ELR (cell line): ENCODE measurements around the gene PRKAR2B.
A peak's percentile ranks its signal among the peaks of the same experiment; 100 is the strongest.

Experiments used
- DNase-seq: peaks from one replicate; pipeline ENCODE4 v3.0.0-alpha.2; 2015; ENCODE audit warnings: low read depth

Gene PRKAR2B

DNA sequence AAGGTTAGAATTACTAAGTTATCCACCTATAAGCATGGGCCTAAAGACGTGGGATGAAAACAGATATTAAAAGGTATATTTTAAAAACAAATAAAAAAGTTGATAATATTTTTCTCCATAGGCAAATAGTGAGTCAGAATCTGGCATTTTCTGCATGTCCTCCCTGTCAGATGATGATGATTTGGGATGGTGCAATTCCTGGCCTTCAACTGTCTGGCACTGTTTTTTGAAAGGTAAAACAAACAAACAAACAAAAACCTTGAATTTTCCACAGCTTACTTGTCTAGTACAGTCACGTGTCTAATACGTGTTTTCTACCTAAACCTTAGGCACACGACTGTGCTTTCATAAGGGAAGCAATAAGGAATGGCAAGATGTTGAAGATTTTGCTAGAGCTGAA lies 141.7 kb downstream of the PRKAR2B start:
- DNase-seq, result no peak

DNA sequence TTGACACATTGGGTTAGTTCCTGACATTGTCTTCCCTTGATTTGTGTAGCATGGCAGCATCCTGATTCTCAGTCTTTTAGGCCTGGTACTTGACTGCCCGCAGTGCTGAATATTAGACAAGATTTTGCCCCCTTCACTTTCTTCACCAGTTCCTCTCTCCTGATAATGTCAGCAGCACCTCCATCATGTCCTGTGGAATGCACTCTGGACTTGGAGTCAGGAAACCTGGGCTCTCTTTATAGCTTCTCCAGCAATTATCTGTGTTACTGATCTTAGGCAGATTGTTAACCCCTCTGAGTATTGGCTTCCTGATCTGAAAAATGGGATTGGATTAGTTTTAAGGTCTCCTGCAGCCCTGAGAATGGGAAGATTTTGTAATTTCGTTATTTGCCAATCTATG lies 143.3 kb downstream of the PRKAR2B start:
- DNase-seq, result no peak

DNA sequence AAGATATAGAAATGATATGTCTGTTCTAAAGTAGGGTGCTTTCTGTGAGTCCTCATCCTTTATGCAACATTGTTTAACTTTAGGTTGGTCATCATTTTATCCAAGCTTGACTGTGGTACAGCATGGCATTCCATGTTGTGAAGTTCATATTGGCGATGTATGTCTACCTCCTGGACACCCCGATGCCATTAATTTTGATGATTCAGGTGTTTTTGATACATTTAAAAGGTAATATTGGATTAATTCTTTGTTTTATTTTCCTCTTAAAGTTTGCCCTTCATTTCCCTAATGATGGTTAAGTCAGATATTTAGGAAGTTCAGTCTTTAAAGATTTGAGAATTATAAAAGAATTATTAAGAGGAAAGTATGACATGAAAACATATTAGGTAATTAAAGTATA lies 145.6 kb downstream of the PRKAR2B start:
- DNase-seq, result no peak

DNA sequence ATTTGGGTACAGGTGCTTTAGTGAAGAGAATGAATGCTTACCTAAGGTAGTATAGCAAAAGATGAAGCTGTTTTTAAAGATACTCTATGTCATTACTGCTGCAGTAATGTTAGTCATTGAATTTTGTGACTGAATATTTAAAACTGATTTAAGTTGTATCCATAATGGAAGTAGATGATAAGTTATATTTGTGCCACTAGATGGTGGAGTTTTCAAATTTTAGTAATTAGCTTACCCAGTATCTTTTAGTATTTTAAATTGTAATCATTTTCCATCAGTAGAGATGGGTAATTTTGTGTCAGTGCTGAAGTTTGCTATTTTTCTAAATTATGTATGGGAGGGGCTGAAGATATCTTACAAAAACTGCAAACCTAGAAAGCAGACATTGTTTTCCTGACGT lies 149.5 kb downstream of the PRKAR2B start:
- DNase-seq, result peak; percentile 14

DNA sequence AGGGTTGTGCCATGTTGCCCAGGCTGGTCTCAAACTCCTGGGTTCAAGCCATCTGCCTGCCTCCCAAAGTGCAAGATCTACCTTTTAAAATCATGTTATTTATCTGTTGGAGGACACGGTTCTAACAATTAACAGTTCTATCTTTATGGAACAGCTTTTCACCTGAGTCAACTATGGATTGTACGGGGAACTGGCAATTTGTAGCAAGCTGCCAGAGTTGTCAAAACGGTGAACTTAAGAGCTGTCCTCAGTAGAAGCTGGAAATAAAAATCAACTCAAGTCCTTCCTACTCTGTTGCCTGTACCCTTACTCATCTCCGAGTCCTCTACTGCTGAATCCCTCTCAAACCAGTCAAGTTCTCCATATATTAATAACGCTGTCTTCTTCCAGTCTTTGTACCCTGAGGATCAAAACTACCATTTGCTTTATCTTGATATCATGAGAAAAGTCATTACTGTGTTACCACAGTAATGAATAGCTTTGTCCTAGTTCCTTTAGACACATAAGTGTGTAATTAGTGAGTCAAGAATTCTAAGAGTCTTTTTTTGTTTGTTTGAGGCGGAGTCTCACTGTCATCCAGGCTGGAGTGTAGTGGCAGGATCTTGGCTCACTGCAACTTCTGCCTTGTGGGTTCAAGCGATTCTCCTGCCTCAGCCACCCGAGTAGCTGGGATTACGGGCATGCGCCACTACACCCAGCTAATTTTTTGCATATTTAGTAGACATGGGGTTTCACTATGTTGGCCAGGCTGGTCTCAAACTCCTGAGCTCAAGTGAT lies 152.5 kb downstream of the PRKAR2B start:
- DNase-seq, result no peak

DNA sequence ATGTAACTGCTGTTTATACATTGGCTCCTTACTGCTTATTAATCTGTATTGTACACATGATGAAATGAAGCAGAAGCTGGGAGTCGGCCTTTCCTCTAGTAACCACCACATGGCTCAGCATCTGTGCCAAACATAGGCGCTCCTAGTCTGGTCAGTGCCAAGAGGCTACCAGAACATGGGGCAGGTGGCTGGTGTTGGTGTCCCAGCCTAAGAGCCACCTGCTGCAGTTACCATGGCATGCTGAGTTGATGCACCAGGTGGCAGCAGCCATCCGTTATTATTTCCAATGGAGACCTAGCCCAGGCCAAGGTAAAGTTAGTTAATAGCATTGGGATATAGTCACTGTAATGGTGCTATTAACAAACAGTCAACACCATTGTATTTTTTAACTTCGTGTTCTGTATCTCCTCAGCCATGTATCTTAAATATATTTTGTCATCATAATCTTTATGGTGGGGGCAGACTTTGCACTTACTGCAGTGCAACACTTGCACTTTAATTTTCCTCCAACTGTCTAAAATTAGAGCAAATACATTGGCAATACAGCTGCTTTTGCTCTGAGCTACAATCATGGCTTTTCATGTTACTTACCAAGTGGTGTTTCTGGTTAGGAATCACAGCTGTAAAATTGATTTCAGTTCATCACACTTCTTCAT lies 157.4 kb downstream of the PRKAR2B start:
- DNase-seq, result peak; percentile 57

DNA sequence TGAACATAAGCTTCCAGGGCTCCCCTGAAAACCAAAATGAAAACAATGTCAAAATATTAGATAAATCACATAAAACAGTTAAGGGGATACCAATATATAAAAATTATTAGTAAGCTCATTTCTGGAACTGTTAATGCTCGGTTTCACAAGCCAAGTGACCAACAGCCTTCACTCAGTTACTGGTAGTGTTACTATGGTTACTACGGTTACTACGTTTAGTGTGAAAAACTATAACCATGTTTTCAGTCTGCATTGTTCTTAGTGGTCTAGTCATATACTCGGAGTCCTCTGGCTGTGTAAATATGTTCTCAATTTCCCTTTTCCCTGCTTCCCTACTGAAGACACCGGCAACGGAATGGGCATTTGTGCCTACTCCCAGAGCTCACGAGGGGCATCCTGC lies 159.1 kb downstream of the PRKAR2B start:
- DNase-seq, result no peak

DNA sequence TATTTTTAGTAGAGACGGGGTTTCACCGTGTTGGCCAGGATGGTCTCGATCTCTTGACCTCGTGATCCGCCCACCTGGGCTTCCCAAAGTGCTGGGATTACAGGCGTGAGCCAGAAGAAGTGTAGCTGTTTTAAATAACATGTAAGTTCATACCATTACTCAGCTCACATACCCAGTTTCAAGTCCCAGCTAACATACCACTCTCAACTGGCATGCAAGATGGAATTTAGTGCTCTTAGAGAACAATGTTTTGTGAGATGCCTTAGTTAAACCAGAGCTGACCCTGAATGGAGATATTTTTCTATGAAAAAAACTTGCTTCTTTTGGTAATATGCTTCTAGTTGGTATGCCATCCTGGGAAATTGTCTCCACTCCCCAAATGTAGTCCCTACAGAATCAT lies 161.6 kb downstream of the PRKAR2B start:
- DNase-seq, result no peak

DNA sequence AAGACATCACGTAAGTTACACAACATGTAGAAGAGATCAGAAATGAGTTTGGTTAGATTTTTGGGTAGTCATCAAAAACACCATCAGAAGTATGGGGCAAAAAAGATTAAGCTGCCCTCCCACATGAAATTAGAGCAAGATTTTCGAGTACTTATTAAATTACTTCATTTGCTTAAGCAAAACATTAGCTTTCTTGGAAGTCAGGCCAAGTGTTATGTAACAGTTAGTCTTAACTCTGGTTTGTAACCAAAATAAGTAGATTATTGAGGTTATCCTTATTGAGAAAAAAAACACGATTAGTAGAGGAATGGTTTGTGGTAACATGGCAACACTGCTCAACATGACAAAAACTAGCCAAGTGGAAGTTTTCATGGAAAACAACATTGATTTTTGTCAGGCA lies 162.2 kb downstream of the PRKAR2B start:
- DNase-seq, result no peak

DNA sequence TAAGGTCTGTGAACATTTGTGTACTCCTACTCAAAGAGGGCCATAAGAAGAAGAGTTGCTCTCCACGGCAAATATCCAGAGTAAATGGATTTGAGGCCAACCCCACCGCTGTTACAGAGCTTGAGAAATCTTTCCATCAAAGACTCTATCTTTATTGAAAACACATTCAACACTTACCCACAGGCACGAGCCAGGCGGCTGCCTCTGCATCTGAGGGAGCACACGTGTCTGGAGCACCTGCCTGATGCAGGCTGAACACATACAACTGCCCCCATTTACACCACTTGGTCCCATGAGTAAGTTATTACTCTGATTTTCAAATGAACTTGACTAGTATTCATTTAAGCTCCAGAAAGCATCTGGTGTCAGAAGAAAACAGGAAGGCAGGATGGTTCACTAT lies 163.0 kb downstream of the PRKAR2B start:
- no peak for DNase-seq

DNA sequence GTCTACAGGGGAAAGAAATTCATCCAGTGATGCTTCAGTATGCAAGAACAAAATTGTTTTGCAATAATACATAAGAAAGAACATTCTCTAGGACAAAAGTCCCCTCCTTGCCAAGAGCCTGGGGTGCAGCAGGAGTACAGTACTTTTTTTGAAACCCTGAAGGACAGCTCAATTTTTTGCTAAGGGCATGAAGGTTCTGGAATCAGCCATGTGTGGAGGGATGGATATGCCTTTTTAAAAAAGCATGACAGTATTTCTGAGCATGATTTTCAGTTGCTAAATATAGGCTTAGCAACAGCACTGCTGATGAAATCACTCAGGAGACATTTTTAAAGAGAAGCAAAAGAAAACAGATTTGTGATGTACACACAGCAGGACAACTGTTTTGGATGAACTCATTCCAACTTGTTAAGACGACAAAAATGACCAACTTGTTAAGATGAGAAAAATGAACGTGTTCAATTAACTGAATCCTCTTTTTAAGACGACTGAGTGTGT lies 163.6 kb downstream of the PRKAR2B start:
- no peak for DNase-seq

DNA sequence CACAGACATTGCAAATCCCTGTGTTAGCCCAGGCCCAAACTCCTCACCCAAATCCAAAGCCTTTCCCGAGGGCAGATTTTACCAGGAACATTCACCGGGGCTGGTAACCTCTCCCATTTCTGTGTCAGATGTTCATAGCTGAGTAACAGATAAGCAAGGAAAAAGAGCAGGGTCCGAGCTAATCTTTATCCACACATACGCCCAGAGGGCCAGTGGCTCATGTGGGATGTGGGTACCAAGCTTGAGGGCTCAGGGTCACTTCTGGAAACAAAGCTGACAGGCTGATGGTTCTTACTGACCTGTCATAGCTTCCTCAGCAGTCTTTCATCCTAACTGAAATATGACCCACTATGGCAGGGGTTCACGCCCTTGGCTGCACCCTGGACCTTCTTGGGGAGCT lies 164.1 kb downstream of the PRKAR2B start:
- no peak for DNase-seq

DNA sequence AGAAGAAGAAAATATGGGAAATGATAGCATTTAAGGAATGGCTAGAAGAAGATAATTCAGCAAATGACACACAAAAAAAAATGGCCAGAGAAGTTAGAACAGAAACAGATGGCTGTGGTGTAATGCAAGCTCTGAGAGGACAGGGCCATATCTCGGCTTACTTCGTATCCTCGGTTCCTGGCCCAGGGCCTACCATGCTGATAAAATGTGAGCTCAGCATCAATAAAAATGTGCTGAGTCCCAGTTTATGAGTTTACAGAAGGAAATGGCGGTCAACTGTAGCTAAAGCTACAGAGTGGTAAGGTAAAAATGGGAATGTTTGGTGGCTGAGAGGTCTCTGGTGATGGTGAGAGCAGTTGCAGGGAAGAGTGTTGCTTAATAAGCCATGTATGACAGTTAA lies 165.1 kb downstream of the PRKAR2B start:
- no peak for DNase-seq

DNA sequence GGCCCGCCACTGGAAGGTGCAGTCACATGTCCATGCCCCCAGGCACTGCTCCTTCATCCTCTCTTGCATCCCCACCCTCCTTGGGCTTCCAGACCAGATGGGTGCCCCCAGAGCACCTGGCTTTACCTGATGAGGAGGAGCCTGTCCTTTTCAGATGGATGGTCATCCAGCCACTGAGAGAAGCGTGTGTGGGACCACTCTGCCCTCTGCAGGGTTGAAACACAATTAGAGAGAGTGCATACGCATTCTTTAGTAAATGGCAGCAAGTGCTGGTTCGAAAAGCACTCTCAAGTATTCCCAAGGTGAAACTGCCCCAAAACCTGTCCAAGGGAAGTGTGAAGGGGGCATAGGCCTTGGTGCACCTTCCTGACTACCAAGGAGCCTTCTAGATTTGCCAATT lies 165.9 kb downstream of the PRKAR2B start:
- DNase-seq, result no peak
